Left lobe of liver (tissue), 2 donors: ENCODE data around the gene C1GALT1. TPM values are rescaled to one million over a fixed set of nuclear protein-coding genes. Genes with fewer than 3 reads are reported as not detected.
A peak's percentile ranks its signal among the peaks of the same experiment; 100 is the strongest.
"Not testable (repeated sequence)": the region's sequence is repeated elsewhere in the genome, so short reads cannot be mapped to it uniquely, and the experiment has no call there.

Experiments used
- ATAC-seq: fragments of 200-7000 bp; cut with Tn5 transposase; one replicate; pipeline ENCODE4 v1.9.1; 2020; ENCODE audit warnings: mild to moderate bottlenecking, moderate library complexity
- DNase-seq: peaks from one replicate; pipeline ENCODE4 v3.0.0-alpha.2; 2020; ENCODE audit warnings: low spot score
- total RNA-seq: library from RNA; stranded (reverse); gene quantifications from one replicate; pipeline ENCODE4 v1.2.1, GENCODE V29; 2021
- donor health status: DM: no; HTN: no; CAD: no; lungs with moderate emphysema.
- donor health status: DM: no; HTN: yes; CAD: no.

C1GALT1 gene
- total RNA-seq, 1 donor from 2014 or later = 13.2 TPM

DNA sequence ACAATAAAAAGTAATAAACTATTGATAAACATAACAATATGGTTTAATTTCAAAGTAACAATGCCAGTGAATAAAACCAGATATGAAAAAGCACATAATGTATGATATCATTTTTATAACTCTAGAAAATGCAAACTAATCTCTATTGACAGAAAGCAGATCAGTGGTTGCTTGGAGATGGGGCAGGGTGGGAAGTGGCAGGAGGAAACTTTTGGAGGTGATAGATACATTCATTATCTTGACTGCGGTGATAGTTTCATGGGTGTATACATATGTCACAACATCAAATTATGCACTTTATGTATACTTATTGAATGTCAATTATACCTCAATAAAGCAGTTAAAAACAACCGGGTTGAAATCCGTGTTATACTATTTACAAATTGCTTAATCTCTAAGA is 16.0 kb upstream of the C1GALT1 start:
- no peak for DNase-seq
- no peak for ATAC-seq

DNA sequence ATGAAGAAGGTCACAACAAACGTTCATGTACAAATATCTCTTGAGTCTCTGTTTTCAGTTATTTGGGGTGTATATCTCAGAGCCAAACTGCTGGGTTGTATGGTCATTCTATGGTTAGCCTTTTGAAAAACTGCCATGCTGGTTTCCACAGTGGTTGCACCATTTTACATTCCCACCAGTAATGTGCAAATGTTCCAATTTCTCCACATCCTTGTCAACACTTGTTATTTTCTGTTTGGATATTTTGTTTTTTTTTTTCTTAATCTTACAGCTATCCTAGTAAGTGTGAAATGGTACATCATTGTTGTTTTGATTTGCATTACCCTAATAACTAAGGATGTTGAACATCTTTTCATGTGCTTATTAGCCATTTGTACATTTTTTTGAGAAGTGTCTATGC is 13.0 kb upstream of the C1GALT1 start:
- no peak for ATAC-seq
- no peak for DNase-seq

DNA sequence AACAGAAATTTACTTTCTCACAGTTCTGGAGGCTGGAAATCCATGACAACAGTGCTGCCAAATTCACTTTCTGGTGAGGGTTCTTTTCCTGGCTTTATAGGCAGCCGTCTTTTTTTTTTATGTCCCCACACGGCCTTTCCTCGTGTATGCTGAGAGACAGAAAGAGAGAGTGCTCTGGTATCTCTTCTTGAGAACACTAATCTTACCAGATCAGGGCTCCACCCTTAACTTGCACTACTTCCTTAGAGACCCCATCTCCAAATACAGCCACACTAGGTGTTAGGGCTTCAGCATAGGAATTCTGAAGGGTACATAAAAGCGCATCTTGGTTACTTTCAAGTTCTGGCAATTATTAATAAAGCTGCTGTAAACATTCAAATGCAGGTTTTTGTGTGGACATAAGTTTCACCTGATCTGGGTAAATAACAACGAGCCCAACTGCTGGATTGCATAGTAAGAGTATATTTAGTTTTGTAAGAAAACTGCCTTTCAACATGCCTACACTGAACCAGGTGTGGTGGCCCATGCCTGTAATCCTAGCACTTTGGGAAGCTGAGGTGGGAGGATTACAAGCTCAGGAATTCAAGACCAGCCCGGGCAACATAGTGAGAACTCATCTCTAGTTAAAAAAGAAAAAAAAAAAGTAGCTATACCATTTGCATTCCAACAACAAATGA is 8.2 kb upstream of the C1GALT1 start:
- ATAC-seq (no peak), DNase-seq (no peak)

DNA sequence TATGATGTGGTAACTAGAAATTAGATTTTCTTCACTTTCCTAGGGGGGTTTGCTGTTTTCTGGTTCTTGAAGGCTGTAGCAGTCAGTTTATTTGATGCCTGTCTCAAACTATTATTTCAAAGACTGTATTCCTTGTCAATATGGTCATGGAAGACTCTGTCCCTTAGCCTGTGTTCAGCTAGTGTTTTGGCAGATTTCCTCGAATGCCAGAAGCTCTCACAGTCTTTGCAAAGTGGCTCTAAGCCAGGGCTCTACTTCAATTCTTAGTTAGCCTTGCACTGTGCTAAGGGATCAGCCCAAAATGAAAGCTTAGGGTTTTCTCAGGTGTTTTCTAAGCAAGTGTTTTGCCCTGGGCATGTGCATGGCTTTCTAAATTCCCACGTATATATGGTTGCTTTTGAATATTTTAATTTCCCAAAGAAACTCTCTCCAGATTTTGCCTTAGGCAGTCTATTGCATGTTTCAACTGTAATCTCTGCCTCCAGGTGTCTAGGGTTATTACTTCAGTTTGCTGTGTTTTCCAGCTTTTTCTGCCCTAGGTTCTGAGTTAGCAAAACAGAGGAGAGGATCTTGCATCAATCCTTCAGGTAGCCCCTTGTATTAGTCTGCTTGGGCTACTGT is 7.2 kb upstream of the C1GALT1 start:
- no peak for DNase-seq
- ATAC-seq = peak; percentile 41

DNA sequence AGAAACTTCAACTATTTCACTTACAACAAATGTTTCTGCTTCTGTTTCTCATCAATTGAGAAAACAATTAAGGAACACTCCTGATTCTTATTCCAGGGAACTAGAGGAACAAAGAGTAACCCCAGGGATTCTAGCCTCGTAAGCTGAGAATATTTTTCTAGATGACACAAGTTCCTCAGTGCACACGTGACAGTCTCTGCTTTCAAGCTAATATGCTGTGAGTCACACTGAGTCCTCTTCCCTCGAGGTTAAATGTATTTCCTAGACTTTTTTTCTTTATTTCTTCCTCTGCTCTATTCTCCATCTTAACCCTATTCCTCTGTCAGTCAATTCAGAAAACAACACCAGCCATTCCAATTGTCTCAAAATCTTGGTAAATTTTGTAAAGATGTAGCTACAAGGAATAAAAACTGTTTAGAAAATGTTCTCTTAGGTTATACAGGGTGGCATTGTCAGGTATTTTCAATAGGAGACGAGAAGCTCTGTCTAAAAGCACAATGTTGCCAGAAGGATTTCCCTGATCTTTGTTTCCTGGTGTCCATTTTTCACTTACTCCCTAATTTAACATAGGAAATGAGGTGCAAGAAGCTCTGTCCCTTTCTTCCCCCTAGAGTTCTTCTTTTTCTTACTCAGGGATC is 5.8 kb upstream of the C1GALT1 start:
- DNase-seq = no peak
- no peak for ATAC-seq

GRCh38 chr7:7177044-7177517 is 5.3 kb upstream of the C1GALT1 start:
- DNase-seq = no peak
- ATAC-seq = no peak

- DNase-seq (no peak), ATAC-seq (no peak)
Observed at GRCh38 chr7:7178081-7178480, 4.3 kb upstream of the C1GALT1 start.

DNA sequence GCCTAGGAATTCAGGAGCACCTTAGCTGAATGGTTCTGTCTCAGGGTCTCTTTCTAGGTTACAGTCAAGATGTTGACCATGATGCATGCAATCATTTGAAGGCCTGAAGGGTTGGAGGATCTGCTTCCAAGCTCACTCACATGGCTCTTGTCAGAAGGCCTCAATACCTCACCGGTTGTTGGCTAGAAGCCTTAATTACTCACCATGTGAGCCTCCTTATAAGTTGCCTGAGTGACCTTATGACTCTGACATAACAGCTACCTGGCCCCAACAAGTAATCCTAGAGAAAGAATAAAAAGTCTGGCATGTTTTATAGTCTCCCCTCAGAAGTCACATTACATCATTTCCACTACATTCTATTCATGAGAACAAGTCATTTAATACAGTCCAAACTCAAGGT is 3.4 kb upstream of the C1GALT1 start:
- DNase-seq = no peak
- ATAC-seq = no peak

DNA sequence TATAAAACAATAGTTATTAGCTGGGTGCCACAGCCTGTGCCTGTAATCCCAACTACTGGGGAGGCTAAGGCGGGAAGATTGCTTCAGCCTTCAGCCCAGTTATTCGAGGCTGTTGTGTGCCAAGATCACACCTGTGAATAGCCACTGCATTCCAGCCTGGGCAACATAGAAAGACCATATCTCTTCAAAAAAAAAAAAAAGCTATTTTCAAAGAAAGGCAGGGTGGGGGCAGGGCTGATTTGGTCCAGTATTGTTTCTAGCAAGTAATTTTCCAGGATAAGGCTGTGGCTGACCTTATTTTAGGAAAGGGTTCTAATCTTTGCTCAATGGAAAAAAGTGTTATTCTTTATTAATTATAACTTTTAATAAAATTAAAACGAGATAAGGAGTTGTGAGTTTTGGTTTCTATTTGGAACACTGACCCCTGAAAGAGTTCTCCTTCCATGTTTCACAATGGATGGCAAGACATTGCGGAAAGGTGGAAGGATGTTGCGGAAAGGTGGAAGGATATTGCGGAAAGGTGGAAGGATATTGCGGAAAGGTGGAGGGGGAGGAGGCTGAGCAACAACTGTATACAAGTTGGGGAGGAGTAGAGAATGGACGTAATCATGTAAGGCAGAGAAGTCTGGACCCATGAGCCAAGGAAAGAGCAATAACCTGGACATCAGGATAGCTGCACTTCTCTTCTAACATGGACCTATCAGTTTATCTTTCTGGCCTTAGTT is 1.5 kb upstream of the C1GALT1 start:
- DNase-seq (no peak), ATAC-seq (no peak)

GRCh38 chr7:7181519-7182155 is 707 bp upstream of the C1GALT1 start:
- DNase-seq (peak; percentile 49), ATAC-seq (peak; percentile 10)

DNA sequence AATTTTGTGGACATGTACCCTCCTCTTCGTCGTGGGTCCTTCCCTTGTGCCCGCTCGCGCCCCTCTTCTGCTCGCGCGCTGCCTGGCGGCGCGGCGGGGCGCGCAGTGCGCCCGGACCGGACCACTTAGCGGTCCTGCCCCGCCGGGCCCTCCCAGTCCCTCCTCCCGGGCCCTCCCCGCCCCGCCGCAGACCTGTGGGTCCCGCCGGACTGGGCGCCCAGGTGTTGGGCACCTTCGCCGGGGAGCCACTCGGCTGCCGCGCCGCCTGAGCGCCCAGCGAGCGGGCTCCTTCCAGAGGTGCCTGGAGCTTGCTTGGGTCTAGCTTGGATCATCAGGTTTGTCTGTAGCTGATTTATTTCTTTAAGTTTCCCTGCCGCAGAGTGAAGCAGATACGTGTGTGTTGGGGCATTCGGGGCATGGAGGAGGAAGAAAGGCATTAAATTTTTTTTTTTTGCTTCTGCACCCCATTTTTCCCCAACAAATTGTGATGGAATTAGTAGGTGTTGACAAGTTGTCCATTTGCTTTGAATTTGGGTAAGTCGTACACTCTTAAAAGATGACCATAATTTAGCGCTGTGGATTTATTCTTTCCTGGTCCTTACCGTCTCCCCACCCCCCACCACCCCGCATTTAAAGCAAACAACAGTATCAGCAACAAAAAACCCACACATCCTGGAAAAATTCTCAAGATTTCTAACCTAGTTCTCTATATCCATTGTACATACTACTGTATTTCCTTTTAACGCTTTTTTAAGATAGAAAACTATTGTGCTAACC is 905 bp downstream of the C1GALT1 start:
- ATAC-seq (peak; percentile 74), DNase-seq (peak; percentile 76)

- DNase-seq (no peak), ATAC-seq (no peak)
Observed at GRCh38 chr7:7183838-7184463, 1.6 kb downstream of the C1GALT1 start.

DNA sequence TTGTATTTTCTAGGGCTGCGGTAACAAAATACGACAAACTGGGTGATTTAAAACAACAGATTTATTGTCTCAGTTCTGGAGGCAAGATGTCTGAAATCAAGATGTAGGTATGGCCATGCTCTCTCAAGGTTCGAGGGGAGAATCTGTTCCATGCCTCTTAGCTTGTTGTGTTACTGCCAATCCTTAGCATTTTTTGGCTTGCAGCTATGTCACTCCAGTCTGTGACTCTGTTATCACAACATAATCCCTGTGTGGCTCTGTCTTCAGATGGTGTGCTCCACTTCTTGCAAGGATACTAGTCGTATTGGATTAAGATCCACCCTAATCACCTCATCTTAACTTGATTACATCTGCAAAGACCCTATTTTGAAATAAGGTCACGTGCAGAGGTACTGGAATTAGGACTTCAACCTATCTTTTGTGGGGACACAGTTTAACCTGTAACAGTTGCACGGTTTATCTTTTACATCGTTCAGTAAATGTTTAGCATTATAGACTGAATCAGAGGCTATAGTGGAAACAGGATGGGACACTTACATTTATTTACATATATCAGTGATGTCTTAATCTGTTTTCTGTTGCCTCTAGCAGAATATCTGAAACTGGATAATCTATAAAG is 3.1 kb downstream of the C1GALT1 start:
- no peak for DNase-seq
- ATAC-seq = no peak

DNA sequence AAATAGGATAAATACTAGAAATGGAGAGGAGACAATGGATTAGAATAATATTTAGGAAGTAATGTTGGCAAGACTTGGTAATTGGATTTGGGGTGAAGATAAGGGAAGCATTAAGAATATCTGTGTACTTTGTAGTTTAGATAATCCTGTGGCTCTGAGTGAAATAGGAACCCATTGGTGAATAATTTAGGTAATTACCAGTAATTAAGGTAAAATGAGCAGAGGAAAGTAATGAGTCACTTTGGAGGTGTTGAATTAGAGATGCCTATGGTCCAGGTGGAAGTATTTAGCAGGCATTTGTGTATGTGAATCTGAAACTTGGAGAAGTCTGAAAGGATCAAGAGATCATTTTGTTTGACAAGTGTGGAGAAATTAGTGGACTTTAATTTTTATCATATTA is 5.7 kb downstream of the C1GALT1 start:
- DNase-seq (no peak), ATAC-seq (no peak)

GRCh38 chr7:7188742-7189141 is 6.4 kb downstream of the C1GALT1 start:
- ATAC-seq (no peak), DNase-seq (no peak)

- ATAC-seq = no peak
Observed at GRCh38 chr7:7190142-7190541, 7.8 kb downstream of the C1GALT1 start.

DNA sequence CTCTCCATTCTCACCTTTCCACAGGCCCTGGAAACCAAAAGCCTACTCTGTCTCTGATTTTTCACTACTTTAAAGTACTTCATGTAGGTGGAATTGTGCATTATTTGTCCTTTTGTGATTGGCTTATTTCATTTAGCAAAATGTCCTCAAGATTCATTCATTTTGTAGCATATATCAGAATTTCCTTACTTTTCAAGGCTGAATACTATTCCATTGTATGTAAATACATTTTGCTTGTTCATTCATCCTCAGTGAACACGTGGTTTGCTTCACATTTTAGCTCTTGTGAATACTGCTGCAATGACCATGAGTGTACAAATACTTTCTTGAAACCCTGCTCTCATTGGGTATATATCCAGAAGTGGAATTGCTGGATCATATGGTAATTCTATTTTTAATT is 8.8 kb downstream of the C1GALT1 start:
- ATAC-seq (no peak), DNase-seq (no peak)

More at GRCh38 chr7:7190142-7190541, 7.8 kb downstream of the C1GALT1 start:
- DNase-seq = no peak

- not testable (repeated sequence) for DNase-seq, ATAC-seq
Observed at GRCh38 chr7:7192798-7193788, 10.7 kb downstream of the C1GALT1 start.
